ENCODE measurements around the gene SQOR. TPM values are rescaled to one million over a fixed set of nuclear protein-coding genes. Genes with fewer than 3 reads are reported as not detected.

The SQOR gene
- polyA plus RNA-seq, 3 donors, result 78.9 to 292 (median 232) TPM

- no peak overlapping the region for H3K9ac ChIP-seq (ENCODE audit: insufficient read depth, low read length, poor library complexity, severe bottlenecking)
- peaks cover 46 to 49% of the 10 kb centered on the region in 2 donors for H3K36me3 Mint-ChIP-seq
- H3K27me3 ChIP-seq (ENCODE audit: control insufficient read depth in 2 of 2, insufficient read depth in 2 of 2, low read length in 2 of 2), result no peaks in the 10 kb centered on the region
- H3K4me1 ChIP-seq (ENCODE audit: control insufficient read depth in 1 of 2, insufficient read depth in 2 of 2, low read length in 2 of 2), result no peaks in the 10 kb centered on the region
- H3K4me2 ChIP-seq (replicated peaks; ENCODE audit: extremely low read depth, low read length, poor library complexity, severe bottlenecking), result no peak overlapping the region
- peaks cover 74% of the 10 kb centered on the region for H3K79me2 ChIP-seq (ENCODE audit: insufficient read depth, low read length)
- intact Hi-C loops (cut with micrococcal nuclease), result no loop called here
- peaks cover 0 to 1% (median 0%) of the 10 kb centered on the region in 3 donors for H3K27me3 Mint-ChIP-seq (ENCODE audit: low read depth in 3 of 3)
- no peak overlapping the region for H2AFZ ChIP-seq (ENCODE audit: insufficient read depth, low read depth, low read length, poor library complexity, severe bottlenecking)
- no CpG with 5 or more reads among the region's 2 CpGs for WGBS (ENCODE audit: insufficient coverage)
- peak overlapping the region in 1 of 7 donors; percentile 54 for H3K27ac Mint-ChIP-seq
- TF ChIP-seq CTCF (IDR thresholded peaks at IDR 0.05), result no peak
- H4K20me1 ChIP-seq (ENCODE audit: insufficient read depth, low read length), result peaks cover 41% of the 10 kb centered on the region
- H3K36me3 ChIP-seq (replicated peaks in 1 of 2; ENCODE audit: control insufficient read depth in 1 of 2, insufficient read depth in 2 of 2, low read length in 2 of 2), result peaks cover 19 to 60% of the 10 kb centered on the region in 2 donors
- DNase-seq, result no peak
- no peaks in the 10 kb centered on the region for H3K9me3 ChIP-seq (replicated peaks in 1 of 2; ENCODE audit: control insufficient read depth in 1 of 2, insufficient read depth in 1 of 2, low read length in 2 of 2)
- no peak overlapping the region for H3K4me3 Mint-ChIP-seq
- H3K27ac ChIP-seq (ENCODE audit: low read depth in 1 of 2, low read length in 2 of 2), result no peak overlapping the region
- no peak overlapping the region for H3K4me3 ChIP-seq (replicated peaks in 1 of 3; ENCODE audit: low read depth in 2 of 3, low read length in 3 of 3)
- peaks cover 0 to 6% (median 2%) of the 10 kb centered on the region in 7 donors for H3K9me3 Mint-ChIP-seq
- H3K4me1 Mint-ChIP-seq, result peaks cover 2% of the 10 kb centered on the region
These were observed 39.8 kb upstream of the SQOR start for GRCh38 chr15:45594835-45595530.

- no CpG with 5 or more reads among the region's 3 CpGs for WGBS (ENCODE audit: insufficient coverage)
These were observed 30.9 kb upstream of the SQOR start for GRCh38 chr15:45603881-45604280.

More at GRCh38 chr15:45603881-45604280, 30.9 kb upstream of the SQOR start:
- Histone ChIP-seq H4K20me1 (ENCODE audit: insufficient read depth, low read length) (peaks cover 23% of the 10 kb centered on the region), H3K27me3 (ENCODE audit: control insufficient read depth in 2 of 2, insufficient read depth in 2 of 2, low read length in 2 of 2) (no peaks in the 10 kb centered on the region), H3K36me3 (replicated peaks in 1 of 2; ENCODE audit: control insufficient read depth in 1 of 2, insufficient read depth in 2 of 2, low read length in 2 of 2) (peaks cover 2 to 18% of the 10 kb centered on the region in 2 donors), H3K27ac (ENCODE audit: low read depth in 1 of 2, low read length in 2 of 2) (peak overlapping the region in 1 of 2 donors; percentile 72), H3K4me3 (replicated peaks in 1 of 3; ENCODE audit: low read depth in 2 of 3, low read length in 3 of 3) (peak overlapping the region in 1 of 3 experiments; percentile 18), H3K9me3 (replicated peaks in 1 of 2; ENCODE audit: control insufficient read depth in 1 of 2, insufficient read depth in 1 of 2, low read length in 2 of 2) (no peaks in the 10 kb centered on the region), H3K4me1 (ENCODE audit: control insufficient read depth in 1 of 2, insufficient read depth in 2 of 2, low read length in 2 of 2) (peaks cover 37 to 46% of the 10 kb centered on the region in 2 donors), H3K79me2 (ENCODE audit: insufficient read depth, low read length) (peaks cover 44% of the 10 kb centered on the region), H2AFZ (ENCODE audit: insufficient read depth, low read depth, low read length, poor library complexity, severe bottlenecking) (no peak overlapping the region), H3K4me2 (replicated peaks; ENCODE audit: extremely low read depth, low read length, poor library complexity, severe bottlenecking) (peak overlapping the region; percentile 31), H3K9ac (ENCODE audit: insufficient read depth, low read length, poor library complexity, severe bottlenecking) (no peak overlapping the region)
- peak overlapping the region; percentile 76 to 94 (median 91) for H3K27ac Mint-ChIP-seq
- intact Hi-C loops (cut with micrococcal nuclease), result loop anchor here in 1 of 2 donors (5.0 kb wide), 1 partner anchor 38 kb away; no protein-coding TSS in a partner anchor
- H3K4me1 Mint-ChIP-seq, result peaks cover 36% of the 10 kb centered on the region
- H3K9me3 Mint-ChIP-seq, result no peaks in the 10 kb centered on the region
- peaks cover 16 to 17% of the 10 kb centered on the region in 2 donors for H3K36me3 Mint-ChIP-seq
- no peaks in the 10 kb centered on the region for H3K27me3 Mint-ChIP-seq (ENCODE audit: low read depth in 3 of 3)
- TF ChIP-seq CTCF (IDR thresholded peaks at IDR 0.05), result no peak
- peak overlapping the region in 1 of 2 donors; percentile 12 for H3K4me3 Mint-ChIP-seq
- peak in 2 of 3 donors; percentile 18 to 54 for DNase-seq
